GM12878 (cell line): ENCODE measurements around the gene TRPT1.

Source experiments
- CTCF ChIP-seq, 3 experiments: IDR thresholded peaks in 2 of 3; conservative IDR thresholded peaks in 1 of 3; 2 replicates each; pipeline ENCODE4 v1.5.1; 2011; ENCODE audit warnings: low read depth in 3 of 3, low read length in 3 of 3, mild to moderate bottlenecking in 3 of 3, control low read depth in 2 of 3, moderate library complexity in 2 of 3, inconsistent platforms in 1 of 3, mixed read lengths in 1 of 3; ENCODE audit not compliant: control insufficient read depth in 2 of 3, insufficient read depth in 1 of 3; ENCODE audit errors: extremely low read depth in 1 of 3
- EGR1 ChIP-seq, 2 experiments: IDR thresholded peaks; 1 replicate in 1 of 2; 2 replicates in 1 of 2; pipeline ENCODE4 v1.6.1; 2011 to 2012; ENCODE audit warnings: low read depth in 2 of 2, low read length in 2 of 2, borderline replicate concordance in 1 of 2, mild to moderate bottlenecking in 1 of 2, moderate library complexity in 1 of 2
- EP300 ChIP-seq, 2 experiments: fragments of 150-350 bp in 1 of 2; IDR thresholded peaks; 2 replicates each; pipeline ENCODE4 v1.6.1; 2011 to 2012; ENCODE audit warnings: low read depth in 2 of 2, low read length in 2 of 2, borderline replicate concordance in 1 of 2, improper control_type of control experiment in 1 of 2, inconsistent platforms in 1 of 2; ENCODE audit not compliant: control insufficient read depth in 1 of 2
- ESRRA ChIP-seq: IDR thresholded peaks from 2 replicates; pipeline ENCODE4 v1.6.1; 2012; ENCODE audit warnings: mild to moderate bottlenecking, low read length, improper control_type of control experiment
- EZH2 ChIP-seq: IDR thresholded peaks from 2 replicates; pipeline ENCODE4 v1.6.1; 2012; ENCODE audit warnings: low read depth, mild to moderate bottlenecking, control low read depth, inconsistent platforms, low read length, borderline replicate concordance; ENCODE audit not compliant: control insufficient read depth
- IRF4 ChIP-seq: IDR thresholded peaks from 2 replicates; pipeline ENCODE4 v1.6.1; 2011; ENCODE audit warnings: low read depth, low read length
- PKNOX1 ChIP-seq: fragments of 450-650 bp; IDR thresholded peaks from 2 replicates; pipeline ENCODE4 v1.6.1; 2016; ENCODE audit warnings: mild to moderate bottlenecking
- POLR2A ChIP-seq: IDR thresholded peaks from 2 replicates; pipeline ENCODE4 v1.6.1; 2011; ENCODE audit warnings: low read depth, mild to moderate bottlenecking, low read length
- RBBP5 ChIP-seq: fragments of 200-600 bp; sonication (generic); conservative IDR thresholded peaks from 2 replicates; pipeline ENCODE4 v1.6.1; 2016
- SMC3 ChIP-seq: IDR thresholded peaks from 2 replicates; pipeline ENCODE4 v1.6.1; 2011; ENCODE audit warnings: low read length, improper control_type of control experiment, borderline replicate concordance
- USF2 ChIP-seq: IDR thresholded peaks from 2 replicates; pipeline ENCODE4 v1.6.1; 2011; ENCODE audit warnings: low read depth, low read length, improper control_type of control experiment, borderline replicate concordance

- no peak for TF ChIP-seq EGR1 (IDR thresholded peaks at IDR 0.05; ENCODE audit: borderline replicate concordance in 1 of 2, low read depth in 2 of 2, low read length in 2 of 2)
- TF ChIP-seq POLR2A: no peak
- no peak for TF ChIP-seq RBBP5
- TF ChIP-seq ESRRA: no peak
- no peak for TF ChIP-seq CTCF (IDR thresholded peaks at IDR 0.05 in 2 of 3, conservative IDR thresholded peaks at IDR 0.05 in 1 of 3; ENCODE audit: control insufficient read depth in 2 of 3, extremely low read depth in 1 of 3, insufficient read depth in 1 of 3, low read depth in 3 of 3, low read length in 3 of 3)
- TF ChIP-seq EP300 (IDR thresholded peaks at IDR 0.05; ENCODE audit: borderline replicate concordance in 1 of 2, control insufficient read depth in 1 of 2, low read depth in 2 of 2, low read length in 2 of 2): no peak
- TF ChIP-seq SMC3: no peak
- no peak for TF ChIP-seq EZH2
- TF ChIP-seq USF2: no peak
- no peak for TF ChIP-seq IRF4
- no peak for TF ChIP-seq PKNOX1
These were observed 9.1 kb downstream of the TRPT1 start for GRCh38 chr11:64216879-64217278.
